IMR-90 (cell line): ENCODE measurements around the gene NPHP4. TPM values are rescaled to one million over a fixed set of nuclear protein-coding genes. Genes with fewer than 3 reads are reported as not detected.

Experiments
- ATAC-seq: fragments of 200-7000 bp; cut with Tn5 transposase; 2 replicates; pipeline ENCODE4 v1.9.1; 2020; ENCODE audit warnings: low read depth, mild to moderate bottlenecking, moderate library complexity
- BruUV-seq: library from RNA; stranded (reverse); fragments of 400-500 nt; replicated peaks from 2 replicates; lab custom pipeline; 2021; lab: Mats Ljungman, UMichigan
- CTCF ChIA-PET: fragments of 300-600 bp; formaldehyde crosslinking; extraction: SDS; loops from one replicate; lab custom pipeline; 2021; ENCODE audit warnings: antibody characterized with exemption; lab: Yijun Ruan, JAX
- POLR2A ChIA-PET: fragments of 300-600 bp; sonication (Branson Sonifier 250); formaldehyde crosslinking; loops from one replicate; lab custom pipeline; 2022; ENCODE audit warnings: antibody characterized with exemption; ENCODE audit not compliant: unreplicated experiment; lab: Charles Lee
- DNase-seq: peaks from one replicate; pipeline ENCODE4 v3.0.0; 2013
- H2AFZ ChIP-seq: replicated peaks from 2 replicates; pipeline ENCODE3; 2013; ENCODE audit warnings: low read length, mild to moderate bottlenecking; ENCODE audit not compliant: poor library complexity
- H2AK5ac ChIP-seq: 2 replicates; pipeline ENCODE4 v1.6.1; 2013; ENCODE audit warnings: low read depth, low read length, inconsistent platforms
- H2AK9ac ChIP-seq: replicated peaks from 2 replicates; pipeline ENCODE3; 2013; ENCODE audit warnings: mild to moderate bottlenecking, low read depth, low read length, moderate library complexity; ENCODE audit not compliant: poor library complexity
- H2BK120ac ChIP-seq: 2 replicates; pipeline ENCODE4 v1.6.1; 2013; ENCODE audit warnings: low read depth, low read length, inconsistent platforms
- H2BK15ac ChIP-seq: 3 replicates; pipeline ENCODE4 v1.6.1; 2013; ENCODE audit warnings: low read depth, low read length, inconsistent platforms
- H2BK20ac ChIP-seq: 2 replicates; pipeline ENCODE4 v1.6.1; 2013; ENCODE audit warnings: low read depth, mild to moderate bottlenecking, inconsistent platforms, low read length, moderate library complexity
- H2BK5ac ChIP-seq: 2 replicates; pipeline ENCODE4 v1.6.1; 2013; ENCODE audit warnings: mild to moderate bottlenecking, low read depth, low read length, inconsistent platforms; ENCODE audit not compliant: poor library complexity, severe bottlenecking
- H3K14ac ChIP-seq: replicated peaks from 2 replicates; pipeline ENCODE4 v1.6.1; 2013; ENCODE audit warnings: low read depth, low read length, inconsistent platforms
- H3K18ac ChIP-seq: 2 replicates; pipeline ENCODE4 v1.6.1; 2013; ENCODE audit warnings: low read depth, low read length, control low read depth
- H3K23ac ChIP-seq: 2 replicates; pipeline ENCODE4 v1.6.1; 2013; ENCODE audit warnings: low read depth, low read length, inconsistent platforms
- H3K27ac ChIP-seq: 2 replicates; pipeline ENCODE4 v1.5.1; 2013; ENCODE audit warnings: mild to moderate bottlenecking, control low read depth, low read length; ENCODE audit not compliant: insufficient read depth
- H3K27me3 ChIP-seq: 2 replicates; pipeline ENCODE4 v1.6.1; 2013; ENCODE audit warnings: low read length; ENCODE audit not compliant: control insufficient read depth, insufficient read depth
- H3K36me3 ChIP-seq: 2 replicates; pipeline ENCODE4 v1.6.1; 2013; ENCODE audit warnings: low read length, mixed read lengths; ENCODE audit not compliant: control insufficient read depth, insufficient read depth
- H3K4ac ChIP-seq: 2 replicates; pipeline ENCODE4 v1.6.1; 2013; ENCODE audit warnings: low read depth, low read length, inconsistent platforms
- H3K4me1 ChIP-seq: 2 replicates; pipeline ENCODE4 v1.6.1; 2013; ENCODE audit warnings: low read length, mixed read lengths; ENCODE audit not compliant: control insufficient read depth, insufficient read depth
- H3K4me2 ChIP-seq: 2 replicates; pipeline ENCODE4 v1.6.1; 2013; ENCODE audit warnings: low read depth, mild to moderate bottlenecking, control low read depth, low read length, moderate library complexity
- H3K4me3 ChIP-seq: 2 replicates; pipeline ENCODE4 v1.5.1; 2013; ENCODE audit warnings: low read depth, mild to moderate bottlenecking, control low read depth, low read length, moderate library complexity; ENCODE audit not compliant: insufficient read depth
- H3K56ac ChIP-seq: 2 replicates; pipeline ENCODE4 v1.6.1; 2013; ENCODE audit warnings: low read length, inconsistent platforms; ENCODE audit not compliant: insufficient read depth; ENCODE audit errors: extremely low read depth
- H3K79me1 ChIP-seq, 2 experiments: 2 replicates each; pipeline ENCODE4 v1.6.1; 2013; ENCODE audit warnings: low read length in 2 of 2, inconsistent platforms in 1 of 2, low read depth in 1 of 2
- H3K9ac ChIP-seq: 2 replicates; pipeline ENCODE4 v1.6.1; 2013; ENCODE audit warnings: low read depth, low read length, control low read depth
- H3K9me1 ChIP-seq: 2 replicates; pipeline ENCODE4 v1.6.1; 2013; ENCODE audit warnings: low read length, inconsistent platforms; ENCODE audit not compliant: insufficient read depth
- H3K9me3 ChIP-seq: 2 replicates; pipeline ENCODE4 v1.6.1; 2013; ENCODE audit warnings: low read length; ENCODE audit not compliant: control insufficient read depth, insufficient read depth
- H4K20me1 ChIP-seq: 2 replicates; pipeline ENCODE4 v1.6.1; 2013; ENCODE audit warnings: low read length, inconsistent platforms; ENCODE audit not compliant: insufficient read depth
- H4K5ac ChIP-seq: 2 replicates; pipeline ENCODE4 v1.6.1; 2013; ENCODE audit warnings: mild to moderate bottlenecking, low read depth, low read length, control low read depth
- H4K8ac ChIP-seq, 2 experiments: 2 replicates each; pipeline ENCODE4 v1.6.1; 2013; ENCODE audit warnings: low read depth in 2 of 2, low read length in 2 of 2, control low read depth in 1 of 2, inconsistent platforms in 1 of 2
- H4K91ac ChIP-seq: 2 replicates; pipeline ENCODE4 v1.6.1; 2013; ENCODE audit warnings: low read depth, low read length, inconsistent platforms; ENCODE audit not compliant: insufficient read depth
- CTCF ChIP-seq: conservative IDR thresholded peaks from 2 replicates; pipeline ENCODE4 v1.5.1; 2012; ENCODE audit warnings: mild to moderate bottlenecking, low read depth, low read length, improper control_type of control experiment
- FOS ChIP-seq: fragments of 150-350 bp; IDR thresholded peaks from 2 replicates; pipeline ENCODE4 v1.6.1; 2016; ENCODE audit warnings: low read depth, low read length
- MAZ ChIP-seq: IDR thresholded peaks from 2 replicates; pipeline ENCODE4 v1.6.1; 2012; ENCODE audit warnings: low read depth, mild to moderate bottlenecking, low read length, improper control_type of control experiment, moderate library complexity, borderline replicate concordance
- MXI1 ChIP-seq: IDR thresholded peaks from 2 replicates; pipeline ENCODE4 v1.6.1; 2012; ENCODE audit warnings: low read depth, mild to moderate bottlenecking, low read length, moderate library complexity, borderline replicate concordance
- POLR2A ChIP-seq: IDR thresholded peaks from 2 replicates; pipeline ENCODE4 v1.6.1; 2012; ENCODE audit warnings: mild to moderate bottlenecking, low read depth, low read length
- RAD21 ChIP-seq: IDR thresholded peaks from 2 replicates; pipeline ENCODE4 v1.6.1; 2012; ENCODE audit warnings: low read length, improper control_type of control experiment
- RFX5 ChIP-seq: IDR thresholded peaks from 2 replicates; pipeline ENCODE4 v1.8.0; 2012; ENCODE audit warnings: low read depth, mild to moderate bottlenecking, low read length, moderate library complexity
- SMC3 ChIP-seq: fragments of 150-350 bp; IDR thresholded peaks from 2 replicates; pipeline ENCODE4 v1.6.1; 2016; ENCODE audit warnings: low read depth, mild to moderate bottlenecking, antibody characterized with exemption, low read length, moderate library complexity
- WGBS, 2 experiments: methylation state at CpG; one replicate each; pipeline versions ENCODE4 v1.1.5 to v1.1.7; 2013; ENCODE audit warnings: missing lambda C conversion rate in 2 of 2; ENCODE audit not compliant: insufficient read length in 1 of 2; ENCODE audit errors: extremely low coverage in 2 of 2; 5-methylcytosine and 5-hydroxymethylcytosine counted together
- dilution Hi-C: fragments of 300-500 bp; cut with HindIII; formaldehyde crosslinking; loops from one replicate; pipeline ENCODE4 v1.14.3; 2018; ENCODE audit warnings: low sequenced_read_pairs; ENCODE audit not compliant: unreplicated experiment
- in situ Hi-C: fragments of 300-500 bp; cut with MboI; formaldehyde crosslinking; loops from 3 replicates; pipeline ENCODE4 v1.14.3; 2019; ENCODE audit warnings: low sequenced_read_pairs, inconsistent platforms, mixed read lengths
- intact Hi-C: fragments of 100-400 bp; cut with micrococcal nuclease; formaldehyde crosslinking; loops from 2 replicates; pipeline ENCODE4 v1.10.0; 2022
- polyA plus RNA-seq, 3 experiments: library from polyadenylated mRNA; depleted of rRNA; stranded (reverse); fragments of >200 nt; gene quantifications; 2 replicates each; pipeline ENCODE4 v1.2.3, GENCODE V29; 2012; ENCODE audit warnings: low replicate concordance in 1 of 3
- total RNA-seq: library from RNA; depleted of rRNA; stranded (reverse); fragments of >200 nt; gene quantifications from 2 replicates; pipeline ENCODE4 v1.2.3, GENCODE V29; 2012

The NPHP4 gene
- total and polyA plus RNA-seq, 2 of the 4 experiments (the other 2 are of a cell fraction): 2.0 to 5.5 TPM

DNA sequence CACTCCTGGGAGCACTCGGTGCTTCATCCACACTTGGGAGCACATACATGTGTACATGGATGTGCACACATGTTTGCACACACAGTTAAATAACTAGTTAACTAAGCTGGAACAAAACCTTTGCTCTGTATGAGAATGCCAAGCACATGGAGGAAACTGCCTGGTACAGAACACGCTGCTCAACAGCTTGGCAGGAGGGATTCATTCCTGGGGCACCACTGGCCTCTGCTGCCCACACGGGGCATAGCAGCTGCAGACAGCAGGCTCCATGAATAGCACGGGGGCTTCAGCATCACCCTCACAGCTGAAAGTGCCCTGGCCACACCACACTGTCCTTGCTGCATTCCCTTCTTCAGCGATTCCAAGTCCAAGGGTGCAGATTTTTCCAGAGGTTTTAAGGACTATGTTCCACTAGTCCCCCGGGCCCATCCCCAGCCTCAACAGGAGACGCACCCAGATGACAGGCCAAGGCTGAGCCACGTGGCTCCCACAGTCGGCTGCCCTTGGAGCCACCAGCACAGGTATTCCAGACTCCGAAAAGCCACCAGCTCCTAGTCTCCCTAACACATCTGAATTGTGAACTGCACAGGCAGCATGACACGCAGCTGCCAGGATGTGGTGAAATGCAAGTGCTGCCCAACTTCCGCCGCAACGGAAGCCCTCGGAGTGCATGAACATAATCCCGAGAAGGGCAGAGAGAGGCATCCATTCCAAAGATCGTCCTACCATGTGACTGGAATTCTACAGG is 16.9 kb downstream of the NPHP4 start:
- Histone ChIP-seq H2BK120ac (no peak overlapping the region), H3K9ac (no peak overlapping the region), H2AK9ac (peak overlapping the region; percentile 11), H3K27ac (no peak overlapping the region), H3K9me3 (no peaks in the 10 kb centered on the region), H3K14ac (no peak overlapping the region), H3K4me2 (no peak overlapping the region), H3K4ac (no peak overlapping the region), H2BK15ac (no peak overlapping the region), H4K5ac (no peak overlapping the region), H3K9me1 (no peaks in the 10 kb centered on the region), H4K20me1 (no peaks in the 10 kb centered on the region), H3K23ac (no peak overlapping the region), H3K4me3 (no peak overlapping the region), H2BK5ac (no peak overlapping the region), H4K8ac (no peak overlapping the region), H2AK5ac (no peak overlapping the region), H3K4me1 (peaks cover 1% of the 10 kb centered on the region; the same call in 1 of the 2 replicates), H4K91ac (no peak overlapping the region), H2AFZ (peak overlapping the region; percentile 55), H3K27me3 (no peaks in the 10 kb centered on the region), H3K36me3 (no peaks in the 10 kb centered on the region), H3K18ac (no peak overlapping the region), H2BK20ac (no peak overlapping the region), H3K79me1 (no peaks in the 10 kb centered on the region; a peak in 1 of 4 replicates), H3K56ac (no peak overlapping the region)
- peak; percentile 98 for ATAC-seq
- WGBS, 2 experiments: 76% methylated on average over 11 of the region's 17 CpGs; no CpG with 5 or more reads in 1 of the 2 experiments
- no TSS peak for BruUV-seq
- in situ Hi-C loops: loop anchor here (5.0 kb wide), 1 partner anchor 468 kb away; no protein-coding TSS in a partner anchor
- TF ChIP-seq FOS (no peak), RFX5 (no peak), POLR2A (no peak), MXI1 (peak; percentile 67; the same call in 1 of the 2 replicates), RAD21 (peak; percentile 95), CTCF (peak; percentile 87), SMC3 (peak; percentile 82), MAZ (0 out of 2 replicates have a peak, but pooled peaks have one; percentile 11)
- dilution Hi-C loops: no loop called here
- CTCF ChIA-PET: interaction anchor here (0.9 to 1.2 kb wide), 3 partner anchors 41 to 465 kb away, joined by 3 to 6 read pairs (median 3); no protein-coding TSS in a partner anchor
- intact Hi-C loops: loop anchor here (1.0 to 2.0 kb wide), 2 partner anchors 59 to 461 kb away; no protein-coding TSS in a partner anchor
- POLR2A ChIA-PET: no interaction called here
- peak; percentile 64 for DNase-seq
